ENCODE measurements around the gene DYNC1I1.

- TF ChIP-seq ZNF274 (IDR thresholded peaks at IDR 0.05; ENCODE audit: low read depth, low read length) (no peak), YY1 (IDR thresholded peaks at IDR 0.05; ENCODE audit: insufficient read depth, insufficient read length) (no peak)
Measured at GRCh38 chr7:95931460-95932232, 159.3 kb downstream of the DYNC1I1 start.
